Astrocyte (in vitro differentiated cells and primary cell): Measurements from ENCODE around the gene MFN2.

Experiments used
- EZH2 ChIP-seq: IDR thresholded peaks from 2 replicates; pipeline ENCODE4 v1.6.1; 2012; ENCODE audit warnings: mild to moderate bottlenecking, low read length, inconsistent platforms; ENCODE audit not compliant: insufficient read depth
- TF ChIP-seq, protein P1 (sequence below): IDR thresholded peaks from 2 replicates; pipeline ENCODE4 v1.5.1; 2011; ENCODE audit warnings: low read depth, mild to moderate bottlenecking, inconsistent platforms, low read length, moderate library complexity; ENCODE audit not compliant: insufficient read depth

DNA sequence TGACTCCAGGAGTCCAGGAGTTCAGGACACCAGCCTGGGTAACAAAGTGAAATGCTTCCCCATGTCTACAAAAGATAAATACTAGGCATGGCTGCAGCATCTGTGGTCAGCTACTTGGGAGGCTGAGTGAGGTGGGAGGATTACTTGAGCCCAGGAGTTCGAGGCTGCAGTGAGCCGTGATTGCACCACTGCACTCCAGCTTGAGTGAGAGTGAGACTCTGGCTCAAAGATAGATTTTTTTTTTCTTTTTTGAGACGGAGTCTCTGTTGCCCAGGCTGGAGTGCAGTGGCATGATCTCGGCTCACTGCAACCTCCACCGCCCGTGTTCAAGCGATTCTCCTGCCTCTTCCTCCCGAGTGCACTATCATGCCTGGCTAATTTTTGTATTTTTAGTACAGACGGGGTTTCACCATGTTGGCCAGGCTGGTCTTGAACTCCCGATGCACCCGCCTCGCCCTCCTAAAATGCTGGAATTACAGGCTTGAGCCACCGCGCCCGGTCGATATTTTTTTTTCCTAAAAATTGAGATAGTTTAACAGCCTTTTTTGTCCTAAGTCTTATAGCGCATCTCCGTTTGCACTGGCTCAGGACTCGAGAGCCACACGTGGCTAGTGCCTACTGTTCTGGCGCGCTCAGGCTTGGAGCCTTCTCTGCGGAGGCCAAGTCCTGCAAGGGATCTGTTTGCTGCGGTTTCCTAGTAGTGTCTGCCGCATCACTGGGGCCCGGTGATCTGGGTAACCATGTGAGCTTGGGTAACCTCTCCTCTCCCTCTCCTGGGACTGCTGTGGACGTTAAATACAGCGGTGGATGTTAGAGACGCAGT is 1.0 kb upstream of the MFN2 start:
- TF ChIP-seq, protein P1, sequence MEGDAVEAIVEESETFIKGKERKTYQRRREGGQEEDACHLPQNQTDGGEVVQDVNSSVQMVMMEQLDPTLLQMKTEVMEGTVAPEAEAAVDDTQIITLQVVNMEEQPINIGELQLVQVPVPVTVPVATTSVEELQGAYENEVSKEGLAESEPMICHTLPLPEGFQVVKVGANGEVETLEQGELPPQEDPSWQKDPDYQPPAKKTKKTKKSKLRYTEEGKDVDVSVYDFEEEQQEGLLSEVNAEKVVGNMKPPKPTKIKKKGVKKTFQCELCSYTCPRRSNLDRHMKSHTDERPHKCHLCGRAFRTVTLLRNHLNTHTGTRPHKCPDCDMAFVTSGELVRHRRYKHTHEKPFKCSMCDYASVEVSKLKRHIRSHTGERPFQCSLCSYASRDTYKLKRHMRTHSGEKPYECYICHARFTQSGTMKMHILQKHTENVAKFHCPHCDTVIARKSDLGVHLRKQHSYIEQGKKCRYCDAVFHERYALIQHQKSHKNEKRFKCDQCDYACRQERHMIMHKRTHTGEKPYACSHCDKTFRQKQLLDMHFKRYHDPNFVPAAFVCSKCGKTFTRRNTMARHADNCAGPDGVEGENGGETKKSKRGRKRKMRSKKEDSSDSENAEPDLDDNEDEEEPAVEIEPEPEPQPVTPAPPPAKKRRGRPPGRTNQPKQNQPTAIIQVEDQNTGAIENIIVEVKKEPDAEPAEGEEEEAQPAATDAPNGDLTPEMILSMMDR, result no peak
- no peak for TF ChIP-seq EZH2
